ENCODE results near the gene MEIS1.

MEIS1 gene

DNA sequence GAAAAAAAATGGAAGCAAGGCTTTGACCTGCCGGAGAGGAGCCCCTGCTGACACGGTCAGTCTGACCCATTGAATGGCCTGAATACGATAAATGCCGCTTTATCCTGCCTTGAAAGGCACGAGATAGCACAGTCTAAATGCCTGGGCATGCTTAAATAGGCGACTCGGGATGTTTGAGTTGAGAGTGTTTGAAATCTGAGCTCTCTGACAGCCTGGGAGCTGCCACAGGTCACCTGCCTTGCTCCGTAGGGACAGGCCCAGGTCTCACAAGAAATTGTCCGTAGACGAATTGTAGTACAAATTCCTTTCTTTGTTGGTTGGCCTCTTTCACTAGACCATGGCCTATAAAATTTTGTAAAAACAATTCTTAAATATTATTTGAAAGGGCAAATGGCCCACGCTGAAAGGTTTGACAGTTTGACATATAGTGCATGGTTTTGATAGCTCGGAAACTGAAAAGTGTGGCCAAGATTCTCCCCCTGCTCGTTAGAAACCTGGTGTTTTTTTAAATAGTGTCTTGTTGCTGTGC is 72.8 kb downstream of the MEIS1 start:
- no peak overlapping the region for H2BK15ac ChIP-seq (ENCODE audit: low read depth, poor library complexity, severe bottlenecking)
- H2BK120ac ChIP-seq (ENCODE audit: low read depth, low read length), result no peak overlapping the region
- H2AFZ ChIP-seq (ENCODE audit: low read depth, low read length), result no peak overlapping the region
- no peak overlapping the region for H3K23ac ChIP-seq (ENCODE audit: low read length in 2 of 2)
- H3K18ac ChIP-seq (ENCODE audit: low read depth in 1 of 2, low read length in 2 of 2), result peak overlapping the region in 1 of 2 experiments; percentile 23
- H4K91ac ChIP-seq (ENCODE audit: low read length), result peak overlapping the region; percentile 56
- no peak overlapping the region for H3K4me2 ChIP-seq (ENCODE audit: low read length, poor library complexity, severe bottlenecking)
- H3K14ac ChIP-seq (ENCODE audit: low read length in 2 of 2), result no peak overlapping the region
- H2BK5ac ChIP-seq (ENCODE audit: low read depth, low read length, poor library complexity, severe bottlenecking), result no peak overlapping the region
- H3K9ac ChIP-seq (ENCODE audit: low read length), result no peak overlapping the region
- H4K8ac ChIP-seq (ENCODE audit: low read length), result no peak overlapping the region
- DNase-seq, result peak; percentile 38
- no peaks in the 10 kb centered on the region for H3K9me3 ChIP-seq (ENCODE audit: control insufficient read depth, low read length)
- H3K4me3 ChIP-seq (ENCODE audit: insufficient read depth in 1 of 2, low read depth in 1 of 2, low read length in 2 of 2), result no peak overlapping the region
- peaks cover 2% of the 10 kb centered on the region for H3K79me1 ChIP-seq (replicated peaks; ENCODE audit: low read length, poor library complexity, severe bottlenecking)
- no peak overlapping the region for H3K4ac ChIP-seq (ENCODE audit: low read depth in 1 of 2, low read length in 2 of 2)
- no peaks in the 10 kb centered on the region for H3K27me3 ChIP-seq (ENCODE audit: control insufficient read depth in 1 of 2, insufficient read depth in 1 of 2, low read length in 2 of 2)
- H2BK12ac ChIP-seq (ENCODE audit: low read length in 2 of 2), result no peak overlapping the region
- H3K36me3 ChIP-seq (ENCODE audit: control insufficient read depth in 1 of 2, insufficient read depth in 2 of 2, low read depth in 1 of 2, low read length in 2 of 2), result peaks cover 0 to 7% of the 10 kb centered on the region in 2 experiments
- 24% methylated on average over 11 of the region's 13 CpGs for WGBS
- H3K27ac ChIP-seq (ENCODE audit: low read length, poor library complexity, severe bottlenecking), result no peak overlapping the region
- no peak overlapping the region for H2AK5ac ChIP-seq (ENCODE audit: low read length, severe bottlenecking)
- H3K4me1 ChIP-seq (ENCODE audit: control insufficient read depth, insufficient read depth, low read depth, low read length), result peaks cover 8% of the 10 kb centered on the region

DNA sequence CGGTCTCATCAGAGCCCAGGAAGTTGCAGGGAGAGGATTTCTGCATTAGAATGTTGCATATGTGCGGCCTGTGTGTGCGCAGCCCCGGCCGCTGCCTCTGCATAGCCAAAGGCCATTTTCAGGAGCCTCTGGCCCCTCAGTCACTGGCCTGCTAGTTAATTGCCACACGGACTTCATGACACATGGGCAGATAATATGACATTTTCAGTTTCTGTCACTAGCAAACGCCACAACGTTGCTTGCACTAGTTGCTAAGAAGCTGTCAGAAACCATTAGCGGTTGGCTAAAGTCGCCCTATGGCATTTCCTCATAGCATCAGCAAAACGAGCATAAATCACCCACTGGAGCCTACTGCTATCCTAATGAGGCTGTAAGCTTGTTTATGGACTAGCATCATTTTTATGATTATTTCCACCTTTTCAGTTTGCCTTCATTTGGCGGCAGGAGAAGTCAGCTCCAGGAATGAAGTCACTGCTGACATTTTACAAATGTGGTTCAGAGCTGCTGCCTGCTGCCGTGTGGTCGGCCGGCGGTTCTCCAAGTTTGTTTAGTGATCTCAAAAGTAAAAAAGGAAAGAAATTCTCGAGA is 73.7 kb downstream of the MEIS1 start:
- H3K14ac ChIP-seq (ENCODE audit: low read length in 2 of 2), result no peak overlapping the region
- no peak overlapping the region for H3K4me3 ChIP-seq (ENCODE audit: insufficient read depth in 1 of 2, low read depth in 1 of 2, low read length in 2 of 2)
- no peaks in the 10 kb centered on the region for H3K27me3 ChIP-seq (ENCODE audit: control insufficient read depth in 1 of 2, insufficient read depth in 1 of 2, low read length in 2 of 2)
- H2AFZ ChIP-seq (ENCODE audit: low read depth, low read length), result no peak overlapping the region
- H3K36me3 ChIP-seq (ENCODE audit: control insufficient read depth in 1 of 2, insufficient read depth in 2 of 2, low read depth in 1 of 2, low read length in 2 of 2), result peaks cover 0 to 7% of the 10 kb centered on the region in 2 experiments
- H2BK15ac ChIP-seq (ENCODE audit: low read depth, poor library complexity, severe bottlenecking), result no peak overlapping the region
- H3K23ac ChIP-seq (ENCODE audit: low read length in 2 of 2), result no peak overlapping the region
- no peak overlapping the region for H4K91ac ChIP-seq (ENCODE audit: low read length)
- H3K18ac ChIP-seq (ENCODE audit: low read depth in 1 of 2, low read length in 2 of 2), result peak overlapping the region; percentile 62 to 88
- DNase-seq, result peak; percentile 64
- H2BK120ac ChIP-seq (ENCODE audit: low read depth, low read length), result no peak overlapping the region
- H3K9ac ChIP-seq (ENCODE audit: low read length), result peak overlapping the region; percentile 25
- H3K4me2 ChIP-seq (ENCODE audit: low read length, poor library complexity, severe bottlenecking), result no peak overlapping the region
- peak overlapping the region in 1 of 2 experiments; percentile 47 for H3K4ac ChIP-seq (ENCODE audit: low read depth in 1 of 2, low read length in 2 of 2)
- H2BK5ac ChIP-seq (ENCODE audit: low read depth, low read length, poor library complexity, severe bottlenecking), result peak overlapping the region; percentile 44
- H2BK12ac ChIP-seq (ENCODE audit: low read length in 2 of 2), result peak overlapping the region in 1 of 2 experiments; percentile 57
- peak overlapping the region; percentile 35 for H3K27ac ChIP-seq (ENCODE audit: low read length, poor library complexity, severe bottlenecking)
- peaks cover 2% of the 10 kb centered on the region for H3K79me1 ChIP-seq (replicated peaks; ENCODE audit: low read length, poor library complexity, severe bottlenecking)
- peak overlapping the region; percentile 77 for H2AK5ac ChIP-seq (ENCODE audit: low read length, severe bottlenecking)
- H4K8ac ChIP-seq (ENCODE audit: low read length), result peak overlapping the region; percentile 36
- peaks cover 8% of the 10 kb centered on the region for H3K4me1 ChIP-seq (ENCODE audit: control insufficient read depth, insufficient read depth, low read depth, low read length)
- WGBS, result 47% methylated on average over 17 of the region's 17 CpGs
- H3K9me3 ChIP-seq (ENCODE audit: control insufficient read depth, low read length), result no peaks in the 10 kb centered on the region

DNA sequence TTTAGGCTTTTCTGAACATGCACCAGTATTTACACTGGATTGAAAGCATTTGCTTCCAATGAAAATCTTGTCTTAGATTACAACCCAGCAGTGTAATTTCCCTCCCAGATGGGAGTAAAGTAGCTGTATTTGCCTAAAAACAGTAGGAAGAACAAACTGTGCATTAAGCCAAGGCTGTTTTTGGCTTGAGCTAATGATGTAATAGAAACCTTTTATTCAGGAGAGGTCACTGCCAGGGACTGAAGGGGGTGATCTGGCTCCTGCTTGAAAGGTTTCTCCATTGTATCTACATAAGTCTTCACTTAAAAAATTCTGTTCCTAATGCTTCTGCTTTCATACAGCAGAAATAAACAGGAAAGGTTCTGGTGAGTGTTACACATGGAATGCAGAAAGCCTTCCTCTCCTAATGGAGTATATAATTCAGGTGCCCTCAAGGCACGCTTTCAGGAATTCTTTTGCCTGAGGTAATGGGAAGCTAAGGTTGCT is 74.4 kb downstream of the MEIS1 start:
- 11% methylated on average over 1 of the region's 1 CpG for WGBS
- peak overlapping the region; percentile 25 for H3K9ac ChIP-seq (ENCODE audit: low read length)
- H2BK12ac ChIP-seq (ENCODE audit: low read length in 2 of 2), result no peak overlapping the region
- peak; percentile 47 for DNase-seq
- H2BK15ac ChIP-seq (ENCODE audit: low read depth, poor library complexity, severe bottlenecking), result no peak overlapping the region
- H3K23ac ChIP-seq (ENCODE audit: low read length in 2 of 2), result no peak overlapping the region
- H2AK5ac ChIP-seq (ENCODE audit: low read length, severe bottlenecking), result no peak overlapping the region
- no peak overlapping the region for H3K4me2 ChIP-seq (ENCODE audit: low read length, poor library complexity, severe bottlenecking)
- peaks cover 8% of the 10 kb centered on the region for H3K4me1 ChIP-seq (ENCODE audit: control insufficient read depth, insufficient read depth, low read depth, low read length)
- H4K8ac ChIP-seq (ENCODE audit: low read length), result no peak overlapping the region
- H3K27me3 ChIP-seq (ENCODE audit: control insufficient read depth in 1 of 2, insufficient read depth in 1 of 2, low read length in 2 of 2), result no peaks in the 10 kb centered on the region
- no peak overlapping the region for H3K18ac ChIP-seq (ENCODE audit: low read depth in 1 of 2, low read length in 2 of 2)
- peaks cover 2% of the 10 kb centered on the region for H3K79me1 ChIP-seq (replicated peaks; ENCODE audit: low read length, poor library complexity, severe bottlenecking)
- peaks cover 0 to 2% of the 10 kb centered on the region in 2 experiments for H3K36me3 ChIP-seq (ENCODE audit: control insufficient read depth in 1 of 2, insufficient read depth in 2 of 2, low read depth in 1 of 2, low read length in 2 of 2)
- H3K14ac ChIP-seq (ENCODE audit: low read length in 2 of 2), result no peak overlapping the region
- no peak overlapping the region for H4K91ac ChIP-seq (ENCODE audit: low read length)
- H3K27ac ChIP-seq (ENCODE audit: low read length, poor library complexity, severe bottlenecking), result peak overlapping the region; percentile 73
- H2BK120ac ChIP-seq (ENCODE audit: low read depth, low read length), result no peak overlapping the region
- no peak overlapping the region for H2AFZ ChIP-seq (ENCODE audit: low read depth, low read length)
- no peak overlapping the region for H3K4me3 ChIP-seq (ENCODE audit: insufficient read depth in 1 of 2, low read depth in 1 of 2, low read length in 2 of 2)
- no peak overlapping the region for H2BK5ac ChIP-seq (ENCODE audit: low read depth, low read length, poor library complexity, severe bottlenecking)
- no peak overlapping the region for H3K4ac ChIP-seq (ENCODE audit: low read depth in 1 of 2, low read length in 2 of 2)
- H3K9me3 ChIP-seq (ENCODE audit: control insufficient read depth, low read length), result no peaks in the 10 kb centered on the region

DNA sequence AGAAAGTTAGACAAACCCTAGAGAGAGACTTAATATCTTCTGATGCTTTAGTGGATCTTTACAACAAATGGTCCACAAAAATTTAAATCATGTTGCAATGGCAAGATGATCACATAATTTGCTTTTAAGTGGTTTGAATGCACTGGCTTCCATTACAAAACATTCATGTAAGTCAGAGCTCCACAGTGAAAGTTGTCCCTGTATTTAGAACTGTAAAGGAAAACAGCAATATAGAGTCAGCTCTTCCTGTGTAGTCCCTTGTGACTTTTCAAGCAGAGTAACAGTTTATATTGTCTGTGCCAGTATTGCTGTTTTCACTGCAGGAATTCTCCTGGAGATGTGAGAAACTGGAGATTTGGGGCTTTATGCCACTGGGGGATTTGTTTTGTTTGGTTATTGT is 77.7 kb downstream of the MEIS1 start:
- H3K27ac ChIP-seq (ENCODE audit: low read length, poor library complexity, severe bottlenecking), result no peak overlapping the region
- DNase-seq, result peak; percentile 62
- no peak overlapping the region for H3K23ac ChIP-seq (ENCODE audit: low read length in 2 of 2)
- no peak overlapping the region for H3K9ac ChIP-seq (ENCODE audit: low read length)
- no peak overlapping the region for H4K8ac ChIP-seq (ENCODE audit: low read length)
- no peak overlapping the region for H2BK15ac ChIP-seq (ENCODE audit: low read depth, poor library complexity, severe bottlenecking)
- H3K79me1 ChIP-seq (replicated peaks; ENCODE audit: low read length, poor library complexity, severe bottlenecking), result no peaks in the 10 kb centered on the region
- H2AFZ ChIP-seq (ENCODE audit: low read depth, low read length), result no peak overlapping the region
- no peaks in the 10 kb centered on the region for H3K36me3 ChIP-seq (ENCODE audit: control insufficient read depth in 1 of 2, insufficient read depth in 2 of 2, low read depth in 1 of 2, low read length in 2 of 2)
- H3K18ac ChIP-seq (ENCODE audit: low read depth in 1 of 2, low read length in 2 of 2), result no peak overlapping the region
- no peak overlapping the region for H2BK12ac ChIP-seq (ENCODE audit: low read length in 2 of 2)
- H3K4me2 ChIP-seq (ENCODE audit: low read length, poor library complexity, severe bottlenecking), result no peak overlapping the region
- H3K4me3 ChIP-seq (ENCODE audit: insufficient read depth in 1 of 2, low read depth in 1 of 2, low read length in 2 of 2), result no peak overlapping the region
- no peak overlapping the region for H4K91ac ChIP-seq (ENCODE audit: low read length)
- no peak overlapping the region for H2AK5ac ChIP-seq (ENCODE audit: low read length, severe bottlenecking)
- H3K4me1 ChIP-seq (ENCODE audit: control insufficient read depth, insufficient read depth, low read depth, low read length), result peaks cover 6% of the 10 kb centered on the region
- no peaks in the 10 kb centered on the region for H3K9me3 ChIP-seq (ENCODE audit: control insufficient read depth, low read length)
- H2BK120ac ChIP-seq (ENCODE audit: low read depth, low read length), result no peak overlapping the region
- H3K27me3 ChIP-seq (ENCODE audit: control insufficient read depth in 1 of 2, insufficient read depth in 1 of 2, low read length in 2 of 2), result no peaks in the 10 kb centered on the region
- H3K4ac ChIP-seq (ENCODE audit: low read depth in 1 of 2, low read length in 2 of 2), result no peak overlapping the region
- H2BK5ac ChIP-seq (ENCODE audit: low read depth, low read length, poor library complexity, severe bottlenecking), result no peak overlapping the region
- no peak overlapping the region for H3K14ac ChIP-seq (ENCODE audit: low read length in 2 of 2)
